IPS DF 6.9 (cell line): ENCODE measurements around the gene PRSS53.

ENCODE experiments used
- DNase-seq: peaks from one replicate; pipeline ENCODE4 v3.0.0-alpha.2; 2013; ENCODE audit warnings: low read depth, low spot score
- H3K27ac ChIP-seq: one replicate; pipeline ENCODE4 v1.5.1; 2013; ENCODE audit warnings: low read length, control low read depth
- H3K27me3 ChIP-seq: 2 replicates; pipeline ENCODE4 v1.6.1; 2013; ENCODE audit warnings: mild to moderate bottlenecking, low read length; ENCODE audit not compliant: control insufficient read depth, insufficient read depth
- H3K36me3 ChIP-seq: 2 replicates; pipeline ENCODE4 v1.6.1; 2013; ENCODE audit warnings: low read length; ENCODE audit not compliant: control insufficient read depth, insufficient read depth
- H3K4me1 ChIP-seq: 2 replicates; pipeline ENCODE4 v1.6.1; 2013; ENCODE audit warnings: low read length; ENCODE audit not compliant: control insufficient read depth, insufficient read depth
- H3K4me3 ChIP-seq: 2 replicates; pipeline ENCODE4 v1.5.1; 2013; ENCODE audit warnings: mild to moderate bottlenecking, low read length
- H3K9me3 ChIP-seq: 2 replicates; pipeline ENCODE4 v1.6.1; 2013; ENCODE audit warnings: low read length, inconsistent platforms; ENCODE audit not compliant: control insufficient read depth, insufficient read depth
- WGBS: extraction: QIAGEN DNeasy Blood & Tissue Kit; methylation state at CpG from one replicate; pipeline ENCODE4 v1.1.7; 2013; ENCODE audit warnings: mixed read lengths, missing lambda C conversion rate; ENCODE audit not compliant: insufficient read length, insufficient coverage; 5-methylcytosine and 5-hydroxymethylcytosine counted together

PRSS53 gene

DNA sequence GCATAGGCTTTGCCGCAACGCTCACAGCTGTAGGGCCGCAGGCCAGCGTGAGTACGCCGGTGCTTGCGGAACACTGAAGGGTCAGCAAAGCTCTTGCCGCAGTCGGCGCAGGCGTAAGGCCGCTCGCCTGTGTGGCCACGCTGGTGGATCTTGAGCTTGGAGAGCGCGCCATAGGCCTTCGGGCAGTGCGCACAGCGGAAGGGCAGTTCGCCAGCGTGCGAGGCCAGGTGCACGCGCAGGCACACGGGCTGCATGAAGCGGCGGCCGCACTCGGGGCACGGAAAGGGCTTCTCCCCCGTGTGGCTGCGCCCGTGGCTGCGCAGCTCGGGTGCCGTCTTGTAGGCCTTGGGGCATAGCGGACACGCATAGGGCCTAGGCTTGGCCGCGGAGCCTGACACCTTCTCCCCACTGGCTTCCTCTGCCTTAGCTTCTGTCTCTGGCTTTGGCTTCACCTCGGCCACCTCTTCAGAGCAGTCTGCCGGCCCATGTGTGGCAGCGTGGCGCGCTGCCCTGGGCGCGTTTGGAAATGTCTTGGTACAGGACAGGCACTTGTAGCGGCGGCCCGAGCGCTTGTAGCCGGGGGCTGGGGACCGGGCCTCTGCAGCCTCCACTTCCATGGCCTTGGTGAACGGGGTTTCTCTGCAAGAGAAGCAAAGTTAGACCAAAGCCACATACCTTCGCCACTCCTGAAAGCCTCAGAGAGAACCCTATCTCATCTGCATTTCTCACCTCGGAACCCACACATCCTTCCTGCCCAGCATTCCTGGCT is 24.7 kb downstream of the PRSS53 start:
- Histone ChIP-seq H3K27me3 (no peaks in the 10 kb centered on the region), H3K4me1 (no peaks in the 10 kb centered on the region), H3K27ac (no peak overlapping the region), H3K36me3 (peaks cover 17% of the 10 kb centered on the region), H3K4me3 (no peak overlapping the region), H3K9me3 (no peaks in the 10 kb centered on the region)
- no peak for DNase-seq
- no CpG with 5 or more reads among the region's 56 CpGs for WGBS

DNA sequence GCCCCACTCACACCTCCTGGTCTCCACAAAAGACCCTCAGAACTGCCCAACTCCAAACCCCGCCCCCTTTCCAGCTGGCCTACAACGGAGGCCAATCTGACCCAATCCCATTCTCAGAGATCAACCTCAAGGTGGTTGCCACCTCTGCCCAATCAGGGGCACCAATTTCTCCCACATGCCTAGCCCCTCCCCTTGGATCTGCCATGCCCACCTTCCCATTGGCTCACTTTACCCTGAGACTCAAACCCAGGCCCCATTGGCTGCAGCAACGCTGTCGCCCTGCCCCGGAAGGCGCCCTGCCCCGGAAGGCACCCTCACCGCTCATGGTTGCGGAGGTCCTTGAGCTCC is 25.3 kb downstream of the PRSS53 start:
- Histone ChIP-seq H3K36me3 (peaks cover 17% of the 10 kb centered on the region), H3K4me1 (no peaks in the 10 kb centered on the region), H3K4me3 (no peak overlapping the region), H3K27ac (no peak overlapping the region), H3K27me3 (no peaks in the 10 kb centered on the region), H3K9me3 (no peaks in the 10 kb centered on the region)
- DNase-seq, result no peak
- no CpG with 5 or more reads among the region's 9 CpGs for WGBS

GRCh38 chr16:31061813-31062440 is 26.8 kb downstream of the PRSS53 start:
- Histone ChIP-seq H3K27ac (no peak overlapping the region), H3K9me3 (no peaks in the 10 kb centered on the region), H3K36me3 (peaks cover 17% of the 10 kb centered on the region), H3K4me3 (no peak overlapping the region), H3K4me1 (no peaks in the 10 kb centered on the region), H3K27me3 (no peaks in the 10 kb centered on the region)
- WGBS, result no CpG with 5 or more reads among the region's 54 CpGs
- DNase-seq, result no peak

GRCh38 chr16:31061126-31061812 is 27.5 kb downstream of the PRSS53 start:
- Histone ChIP-seq H3K27me3 (no peaks in the 10 kb centered on the region), H3K27ac (no peak overlapping the region), H3K36me3 (peaks cover 17% of the 10 kb centered on the region), H3K4me3 (no peak overlapping the region; the same call in 1 of the 2 replicates), H3K9me3 (no peaks in the 10 kb centered on the region), H3K4me1 (no peaks in the 10 kb centered on the region)
- DNase-seq, result no peak
- no CpG with 5 or more reads among the region's 42 CpGs for WGBS

DNA sequence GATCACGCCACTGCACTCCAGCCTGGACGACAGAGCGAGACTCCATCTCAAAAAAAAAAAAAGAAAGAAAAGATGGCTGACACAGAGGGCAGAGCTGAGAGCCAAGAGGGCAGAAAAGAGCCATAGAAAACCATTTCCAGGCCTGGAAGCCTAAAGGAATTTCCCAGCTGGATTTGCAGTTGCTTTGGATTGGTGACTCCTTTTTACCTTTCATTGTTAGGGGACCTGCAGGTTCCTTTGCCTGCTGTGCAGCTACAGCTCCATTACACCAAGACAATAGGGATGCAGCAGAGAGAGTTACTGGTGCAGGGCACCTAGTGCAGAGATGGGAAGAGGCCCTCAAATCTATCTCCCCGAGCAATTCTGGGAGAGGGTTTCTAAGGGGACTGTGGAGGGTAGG is 33.1 kb downstream of the PRSS53 start:
- no peak for DNase-seq
- Histone ChIP-seq H3K27ac (no peak overlapping the region), H3K9me3 (no peaks in the 10 kb centered on the region), H3K4me1 (no peaks in the 10 kb centered on the region), H3K36me3 (no peaks in the 10 kb centered on the region), H3K4me3 (no peak overlapping the region), H3K27me3 (no peaks in the 10 kb centered on the region)
- WGBS, result no CpG with 5 or more reads among the region's 4 CpGs

GRCh38 chr16:31052114-31052513 is 36.6 kb downstream of the PRSS53 start:
- Histone ChIP-seq H3K36me3 (no peaks in the 10 kb centered on the region), H3K4me1 (no peaks in the 10 kb centered on the region), H3K27me3 (no peaks in the 10 kb centered on the region), H3K27ac (no peak overlapping the region), H3K4me3 (no peak overlapping the region), H3K9me3 (no peaks in the 10 kb centered on the region)
- no CpG with 5 or more reads among the region's 2 CpGs for whole genome bisulfite sequencing
- DNase-seq, result no peak

GRCh38 chr16:31050280-31051030 is 38.3 kb downstream of the PRSS53 start:
- WGBS, result no CpG with 5 or more reads among the region's 10 CpGs
- Histone ChIP-seq H3K36me3 (no peaks in the 10 kb centered on the region), H3K9me3 (no peaks in the 10 kb centered on the region), H3K27ac (no peak overlapping the region), H3K4me1 (no peaks in the 10 kb centered on the region), H3K4me3 (no peak overlapping the region), H3K27me3 (no peaks in the 10 kb centered on the region)
- DNase-seq, result no peak

GRCh38 chr16:31043898-31044481 is 44.8 kb downstream of the PRSS53 start:
- Histone ChIP-seq H3K36me3 (peaks cover 3% of the 10 kb centered on the region), H3K9me3 (no peaks in the 10 kb centered on the region), H3K27ac (no peak overlapping the region), H3K27me3 (no peaks in the 10 kb centered on the region), H3K4me3 (no peak overlapping the region), H3K4me1 (no peaks in the 10 kb centered on the region)
- DNase-seq, result no peak
- no CpG with 5 or more reads among the region's 4 CpGs for WGBS

- Histone ChIP-seq H3K4me1 (no peaks in the 10 kb centered on the region), H3K27ac (no peak overlapping the region), H3K36me3 (peaks cover 3% of the 10 kb centered on the region), H3K9me3 (no peaks in the 10 kb centered on the region), H3K27me3 (no peaks in the 10 kb centered on the region), H3K4me3 (no peak overlapping the region)
- DNase-seq, result no peak
- no CpG with 5 or more reads among the region's 1 CpG for WGBS
Measured at GRCh38 chr16:31043352-31043751, 45.4 kb downstream of the PRSS53 start.

DNA sequence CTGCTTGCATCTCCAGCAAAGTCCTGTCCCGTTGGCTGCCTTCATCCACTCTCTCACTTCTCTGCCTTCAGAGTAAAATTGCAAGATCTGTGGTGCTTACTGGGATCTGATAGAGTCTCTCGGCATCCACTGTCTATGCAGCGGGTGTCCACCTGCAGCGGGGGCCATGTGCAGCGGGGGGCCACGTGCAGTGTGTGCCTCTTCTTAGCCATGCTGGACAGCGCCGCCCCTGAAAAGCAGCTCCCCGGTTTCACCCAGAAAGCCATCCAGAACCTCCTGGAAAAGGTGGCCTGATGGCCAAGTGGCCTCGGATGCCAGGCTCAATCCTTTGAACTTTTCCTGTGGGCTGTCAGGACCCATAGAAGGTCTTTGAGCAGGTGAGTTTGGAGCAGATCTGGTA is 45.9 kb downstream of the PRSS53 start:
- no CpG with 5 or more reads among the region's 10 CpGs for WGBS
- H3K4me3 ChIP-seq, result no peak overlapping the region
- no peaks in the 10 kb centered on the region for H3K9me3 ChIP-seq
- H3K4me1 ChIP-seq, result no peaks in the 10 kb centered on the region
- H3K27me3 ChIP-seq, result no peaks in the 10 kb centered on the region
- peaks cover 3% of the 10 kb centered on the region for H3K36me3 ChIP-seq
- no peak overlapping the region for H3K27ac ChIP-seq
- DNase-seq, result no peak
